GM19372 (cell line): ENCODE measurements around the gene MTLN.
A peak's percentile ranks its signal among the peaks of the same experiment; 100 is the strongest.
"Not testable (repeated sequence)": the region's sequence is repeated elsewhere in the genome, so short reads cannot be mapped to it uniquely, and the experiment has no call there.

Source experiments
- ATAC-seq: cut with Tn5 transposase; IDR thresholded peaks from one replicate; pipeline ENCODE4 v1.9.1; 2021; ENCODE audit warnings: mild to moderate bottlenecking, low read depth, moderate library complexity; ENCODE audit not compliant: unreplicated experiment

The MTLN gene

GRCh38 chr2:110204408-110205385, 7.7 kb downstream of the MTLN start, which contains the start of gene NPHP1:
NPHP1 (minus strand) TSS chr2:110205013; CDS start chr2:110204968, 45 bp downstream.
- ATAC-seq = peak; percentile 98

GRCh38 chr2:110198016-110198415, 14.3 kb downstream of the MTLN start:
- no peak for ATAC-seq

- no peak for ATAC-seq
These were observed 14.9 kb downstream of the MTLN start for GRCh38 chr2:110197452-110197851.

GRCh38 chr2:110190169-110190568, 22.2 kb downstream of the MTLN start:
- not testable (repeated sequence) for ATAC-seq

- ATAC-seq = no peak
These were observed 29.9 kb downstream of the MTLN start for GRCh38 chr2:110182449-110182848.

GRCh38 chr2:110180036-110180435, 32.3 kb downstream of the MTLN start:
- ATAC-seq = no peak

GRCh38 chr2:110173523-110173922, 38.8 kb downstream of the MTLN start:
- ATAC-seq = no peak

- no peak for ATAC-seq
These were observed 39.8 kb downstream of the MTLN start for GRCh38 chr2:110172506-110172905.

GRCh38 chr2:110170102-110170501, 42.2 kb downstream of the MTLN start:
- ATAC-seq = no peak

GRCh38 chr2:110167326-110168000, 44.9 kb downstream of the MTLN start:
- no peak for ATAC-seq

GRCh38 chr2:110166266-110166665, 46.1 kb downstream of the MTLN start:
- ATAC-seq = no peak
